ENCODE data around the gene FGF22.

DNA sequence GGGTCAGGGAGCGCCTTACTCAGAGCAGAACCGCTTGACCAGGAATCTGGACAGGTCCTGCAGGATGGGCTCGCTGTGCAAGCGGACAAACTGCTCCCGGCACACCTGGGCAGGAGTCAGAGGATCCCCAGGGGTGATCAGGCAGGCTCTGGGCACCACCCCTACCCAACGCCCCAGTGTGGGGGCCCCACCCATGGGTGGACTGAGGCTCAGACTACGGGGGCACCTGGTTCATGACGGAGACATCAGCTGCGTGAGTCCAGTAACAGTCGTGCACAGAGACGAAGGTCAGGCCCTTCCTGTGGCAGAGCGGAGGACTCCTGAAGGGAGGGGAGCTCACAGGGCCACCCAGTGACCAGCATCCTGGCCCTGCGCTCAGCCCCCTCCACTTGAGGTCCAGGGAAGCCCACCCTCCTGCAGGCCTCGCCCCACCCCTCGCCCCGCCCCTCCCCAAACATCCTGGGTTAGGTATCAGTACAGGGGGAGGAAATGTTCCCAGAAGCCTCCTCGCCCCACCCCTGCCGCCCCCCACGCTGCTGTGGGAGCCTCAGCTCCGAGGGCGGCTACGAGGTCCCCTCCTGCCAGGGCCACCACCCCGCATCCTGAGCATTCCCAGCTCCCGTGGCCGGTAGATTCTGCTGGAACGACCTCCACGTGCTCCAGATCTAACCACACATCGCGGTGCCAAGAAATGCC, 22.0 kb upstream of the FGF22 start:
- TF ChIP-seq, protein P1, sequence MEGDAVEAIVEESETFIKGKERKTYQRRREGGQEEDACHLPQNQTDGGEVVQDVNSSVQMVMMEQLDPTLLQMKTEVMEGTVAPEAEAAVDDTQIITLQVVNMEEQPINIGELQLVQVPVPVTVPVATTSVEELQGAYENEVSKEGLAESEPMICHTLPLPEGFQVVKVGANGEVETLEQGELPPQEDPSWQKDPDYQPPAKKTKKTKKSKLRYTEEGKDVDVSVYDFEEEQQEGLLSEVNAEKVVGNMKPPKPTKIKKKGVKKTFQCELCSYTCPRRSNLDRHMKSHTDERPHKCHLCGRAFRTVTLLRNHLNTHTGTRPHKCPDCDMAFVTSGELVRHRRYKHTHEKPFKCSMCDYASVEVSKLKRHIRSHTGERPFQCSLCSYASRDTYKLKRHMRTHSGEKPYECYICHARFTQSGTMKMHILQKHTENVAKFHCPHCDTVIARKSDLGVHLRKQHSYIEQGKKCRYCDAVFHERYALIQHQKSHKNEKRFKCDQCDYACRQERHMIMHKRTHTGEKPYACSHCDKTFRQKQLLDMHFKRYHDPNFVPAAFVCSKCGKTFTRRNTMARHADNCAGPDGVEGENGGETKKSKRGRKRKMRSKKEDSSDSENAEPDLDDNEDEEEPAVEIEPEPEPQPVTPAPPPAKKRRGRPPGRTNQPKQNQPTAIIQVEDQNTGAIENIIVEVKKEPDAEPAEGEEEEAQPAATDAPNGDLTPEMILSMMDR (IDR thresholded peaks at IDR 0.05): no peak
- TF ChIP-seq POLR2A (IDR thresholded peaks at IDR 0.05): no peak
